ENCODE measurements around the gene DENR. TPM values are rescaled to one million over a fixed set of nuclear protein-coding genes. Genes with fewer than 3 reads are reported as not detected.

The DENR gene
- total and polyA plus RNA-seq, 2 of the 13 experiments (the other 11 are each of a cell fraction or from before 2014, with no cell fraction given), result 30.0 to 59.1 TPM

GRCh38 chr12:122752464-122753318, at the start of gene DENR (continued):
- TF ChIP-seq ZBTB4 (CRISPR knock-in tag; IDR thresholded peaks at IDR 0.05; ENCODE audit: borderline replicate concordance) (peak; percentile 70; the same call in 1 of the 2 replicates), ZNF784 (CRISPR knock-in tag; IDR thresholded peaks at IDR 0.05; ENCODE audit: borderline replicate concordance) (no peak; the same call in 1 of the 2 replicates), MLLT10 (CRISPR knock-in tag; IDR thresholded peaks at IDR 0.05) (no peak), RELA (CRISPR knock-in tag; IDR thresholded peaks at IDR 0.05) (0 out of 2 replicates have a peak, but pooled peaks have one; percentile 52), GLMP (CRISPR knock-in tag; IDR thresholded peaks at IDR 0.05; ENCODE audit: borderline replicate concordance) (no peak), HES4 (CRISPR knock-in tag; IDR thresholded peaks at IDR 0.05; ENCODE audit: borderline replicate concordance) (peak; percentile 71; the same call in 1 of the 2 replicates), ZUFSP (CRISPR knock-in tag; IDR thresholded peaks at IDR 0.05; ENCODE audit: borderline replicate concordance) (no peak), ZXDC (CRISPR knock-in tag; IDR thresholded peaks at IDR 0.05) (no peak), DMTF1 (CRISPR knock-in tag; IDR thresholded peaks at IDR 0.05) (no peak), WIZ (CRISPR knock-in tag; IDR thresholded peaks at IDR 0.05) (peak; percentile 73; the same call in 1 of the 2 replicates), ZBTB25 (CRISPR knock-in tag; IDR thresholded peaks at IDR 0.05) (peak; percentile 90), IRX3 (CRISPR knock-in tag; IDR thresholded peaks at IDR 0.05; ENCODE audit: borderline replicate concordance, low read depth) (no peak)
